IPS-20b (cell line): Measurements from ENCODE around the gene ABCG8.

Experiments
- H3K27ac ChIP-seq: one replicate; pipeline ENCODE4 v1.5.1; 2013; ENCODE audit warnings: low read length
- H3K27me3 ChIP-seq: 2 replicates; pipeline ENCODE4 v1.6.1; 2013; ENCODE audit warnings: mild to moderate bottlenecking, low read length, inconsistent platforms; ENCODE audit not compliant: insufficient read depth
- H3K36me3 ChIP-seq: 2 replicates; pipeline ENCODE4 v1.6.1; 2013; ENCODE audit warnings: low read depth, mild to moderate bottlenecking, inconsistent platforms, low read length, moderate library complexity; ENCODE audit not compliant: insufficient read depth
- H3K4me1 ChIP-seq: 2 replicates; pipeline ENCODE4 v1.6.1; 2013; ENCODE audit warnings: mild to moderate bottlenecking, control low read depth, inconsistent platforms, low read length, moderate library complexity; ENCODE audit not compliant: insufficient read depth
- H3K4me3 ChIP-seq: 2 replicates; pipeline ENCODE4 v1.5.1; 2013; ENCODE audit warnings: mild to moderate bottlenecking, low read length, inconsistent platforms
- H3K9ac ChIP-seq: 2 replicates; pipeline ENCODE4 v1.6.1; 2013; ENCODE audit warnings: low read depth, mild to moderate bottlenecking, inconsistent platforms, low read length, moderate library complexity
- H3K9me3 ChIP-seq: 2 replicates; pipeline ENCODE4 v1.6.1; 2013; ENCODE audit warnings: mild to moderate bottlenecking, low read depth, low read length, inconsistent platforms; ENCODE audit not compliant: insufficient read depth

The ABCG8 gene

DNA sequence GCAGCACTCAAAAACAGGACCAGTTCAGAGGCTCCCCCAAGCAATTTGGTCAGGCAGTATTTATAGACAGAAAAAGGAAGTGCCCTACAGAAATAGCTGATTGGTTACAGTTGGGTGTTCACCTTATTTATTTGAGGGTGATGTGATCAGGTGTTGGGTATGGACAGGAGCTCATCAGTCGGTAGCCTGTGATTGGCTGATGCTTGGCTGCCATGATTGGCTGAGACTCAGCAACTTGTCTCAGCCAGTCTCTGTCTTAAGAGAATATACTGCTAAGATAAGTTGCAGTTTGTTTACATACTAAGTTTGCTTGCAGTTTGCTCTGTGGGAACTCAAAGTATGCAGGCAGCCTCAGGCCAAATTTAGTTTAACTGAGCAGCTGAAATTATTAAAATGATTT is 9.4 kb downstream of the ABCG8 start:
- Histone ChIP-seq H3K4me3 (no peak overlapping the region), H3K9me3 (no peaks in the 10 kb centered on the region), H3K27ac (no peak overlapping the region), H3K27me3 (no peaks in the 10 kb centered on the region), H3K36me3 (no peaks in the 10 kb centered on the region), H3K4me1 (no peaks in the 10 kb centered on the region), H3K9ac (no peak overlapping the region)

DNA sequence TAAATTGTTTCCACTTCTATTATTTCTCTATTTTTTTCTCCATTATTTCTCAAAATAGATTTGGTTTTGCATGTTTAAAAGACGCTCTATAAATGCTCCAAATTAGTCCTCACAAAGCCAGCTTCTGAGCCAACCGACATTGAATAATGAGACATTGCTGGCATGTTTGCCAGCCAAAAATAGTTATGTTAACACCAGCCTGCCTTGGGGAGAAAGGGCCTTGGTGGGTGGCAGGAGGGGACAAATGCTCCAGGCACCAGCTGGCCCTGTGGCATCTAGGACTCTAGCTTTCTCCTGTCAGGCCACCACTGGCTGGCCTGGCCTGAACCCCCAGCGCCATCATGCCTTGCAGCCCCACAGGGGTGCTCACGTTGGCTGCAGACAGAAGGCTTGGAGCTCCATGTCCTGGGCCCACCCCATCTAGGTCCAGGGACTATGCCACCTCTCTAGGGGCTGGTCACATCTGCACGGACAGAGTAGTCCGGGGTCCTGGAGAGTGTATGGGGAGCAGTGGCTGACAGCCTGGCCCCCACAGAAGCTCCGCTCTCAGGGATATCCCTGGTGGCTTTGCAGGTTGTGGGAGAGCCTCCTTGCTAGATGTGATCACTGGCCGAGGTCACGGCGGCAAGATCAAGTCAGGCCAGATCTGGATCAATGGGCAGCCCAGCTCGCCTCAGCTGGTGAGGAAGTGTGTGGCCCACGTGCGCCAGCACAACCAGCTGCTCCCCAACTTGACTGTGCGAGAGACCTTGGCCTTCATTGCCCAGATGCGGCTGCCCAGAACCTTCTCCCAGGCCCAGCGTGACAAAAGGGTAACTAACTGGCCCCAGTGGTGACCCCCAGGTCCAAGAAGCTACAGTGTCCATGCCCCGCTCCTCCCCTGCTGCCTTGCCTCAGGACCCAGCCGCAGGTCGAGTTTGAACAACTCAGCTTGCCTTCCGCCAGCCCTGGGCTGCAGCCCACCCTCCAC is 12.5 kb downstream of the ABCG8 start:
- no peak overlapping the region for H3K9ac ChIP-seq
- no peaks in the 10 kb centered on the region for H3K36me3 ChIP-seq
- H3K27me3 ChIP-seq: peaks cover 12% of the 10 kb centered on the region; the same call in 1 of the 2 replicates
- H3K27ac ChIP-seq: no peak overlapping the region
- no peak overlapping the region for H3K4me3 ChIP-seq
- no peaks in the 10 kb centered on the region for H3K9me3 ChIP-seq
- no peaks in the 10 kb centered on the region for H3K4me1 ChIP-seq

DNA sequence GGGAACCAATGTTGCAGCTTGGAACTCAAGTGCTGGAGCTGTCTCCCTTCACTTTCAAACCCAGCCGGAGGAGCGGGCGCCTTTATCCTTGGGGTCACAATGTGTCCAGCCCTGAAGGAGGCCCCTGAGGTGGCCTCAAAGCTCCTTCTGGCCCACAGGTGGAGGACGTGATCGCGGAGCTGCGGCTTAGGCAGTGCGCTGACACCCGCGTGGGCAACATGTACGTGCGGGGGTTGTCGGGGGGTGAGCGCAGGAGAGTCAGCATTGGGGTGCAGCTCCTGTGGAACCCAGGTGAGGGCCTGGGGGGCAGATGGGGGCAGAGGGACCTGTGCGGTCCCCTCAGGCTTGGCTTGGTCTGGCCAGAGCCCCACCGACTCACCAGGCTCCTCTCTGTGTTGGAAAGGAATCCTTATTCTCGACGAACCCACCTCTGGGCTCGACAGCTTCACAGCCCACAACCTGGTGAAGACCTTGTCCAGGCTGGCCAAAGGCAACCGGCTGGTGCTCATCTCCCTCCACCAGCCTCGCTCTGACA is 13.5 kb downstream of the ABCG8 start:
- Histone ChIP-seq H3K4me3 (no peak overlapping the region), H3K27ac (no peak overlapping the region)

GRCh38 chr2:43853141-43854081 is 14.6 kb downstream of the ABCG8 start:
- Histone ChIP-seq H3K27ac (no peak overlapping the region), H3K4me3 (no peak overlapping the region), H3K9ac (no peak overlapping the region), H3K27me3 (peaks cover 33% of the 10 kb centered on the region), H3K36me3 (no peaks in the 10 kb centered on the region), H3K4me1 (no peaks in the 10 kb centered on the region), H3K9me3 (no peaks in the 10 kb centered on the region)

More for the DNA sequence above, 13.5 kb downstream of the ABCG8 start:
- Histone ChIP-seq H3K4me1 (no peaks in the 10 kb centered on the region), H3K36me3 (no peaks in the 10 kb centered on the region), H3K27me3 (peaks cover 22% of the 10 kb centered on the region), H3K9ac (no peak overlapping the region), H3K9me3 (no peaks in the 10 kb centered on the region)

DNA sequence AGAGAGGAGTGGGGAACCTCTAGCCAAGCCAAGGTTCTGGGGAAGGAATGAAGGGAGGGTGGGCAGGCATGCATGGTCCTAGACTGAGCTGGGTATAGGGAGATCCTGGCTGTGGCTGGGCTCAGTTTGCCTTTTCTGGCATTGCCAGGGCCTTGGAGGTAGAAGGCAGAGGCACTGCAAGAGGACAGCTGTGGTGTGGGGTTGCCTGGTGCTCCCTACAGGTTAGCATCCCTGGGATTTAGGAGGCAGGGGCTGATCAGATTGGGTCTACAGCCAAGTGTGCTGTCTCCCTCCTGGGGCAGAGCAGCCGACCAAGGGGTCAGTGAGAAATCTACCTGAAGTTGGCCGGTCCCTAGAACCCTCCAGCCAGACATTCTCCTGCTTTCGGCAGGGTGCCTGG is 15.9 kb downstream of the ABCG8 start:
- Histone ChIP-seq H3K9ac (no peak overlapping the region), H3K4me1 (no peaks in the 10 kb centered on the region), H3K4me3 (no peak overlapping the region), H3K9me3 (no peaks in the 10 kb centered on the region), H3K36me3 (no peaks in the 10 kb centered on the region), H3K27me3 (peaks cover 46% of the 10 kb centered on the region), H3K27ac (no peak overlapping the region)

DNA sequence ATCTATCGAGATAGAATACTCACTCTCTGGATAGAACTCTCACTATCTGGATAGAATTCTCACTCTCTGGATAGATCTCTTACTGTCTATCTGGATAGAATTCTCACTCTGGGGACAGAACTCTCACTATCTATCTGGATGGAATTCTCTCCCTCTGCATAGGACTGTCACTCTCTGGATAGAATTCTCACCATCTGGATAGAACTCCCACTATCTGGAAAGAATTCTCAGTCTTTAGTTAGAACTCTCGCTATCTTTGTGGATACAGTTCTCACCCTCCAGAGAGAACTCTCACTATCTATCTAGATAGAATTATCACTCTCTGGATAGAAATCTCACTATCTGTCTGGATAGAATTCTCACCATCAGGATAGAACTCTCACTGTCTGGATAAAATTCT is 16.5 kb downstream of the ABCG8 start:
- H3K9ac ChIP-seq: no peak overlapping the region
- no peaks in the 10 kb centered on the region for H3K4me1 ChIP-seq
- no peaks in the 10 kb centered on the region for H3K9me3 ChIP-seq
- peaks cover 46% of the 10 kb centered on the region for H3K27me3 ChIP-seq
- H3K4me3 ChIP-seq: no peak overlapping the region
- no peak overlapping the region for H3K27ac ChIP-seq
- no peaks in the 10 kb centered on the region for H3K36me3 ChIP-seq

DNA sequence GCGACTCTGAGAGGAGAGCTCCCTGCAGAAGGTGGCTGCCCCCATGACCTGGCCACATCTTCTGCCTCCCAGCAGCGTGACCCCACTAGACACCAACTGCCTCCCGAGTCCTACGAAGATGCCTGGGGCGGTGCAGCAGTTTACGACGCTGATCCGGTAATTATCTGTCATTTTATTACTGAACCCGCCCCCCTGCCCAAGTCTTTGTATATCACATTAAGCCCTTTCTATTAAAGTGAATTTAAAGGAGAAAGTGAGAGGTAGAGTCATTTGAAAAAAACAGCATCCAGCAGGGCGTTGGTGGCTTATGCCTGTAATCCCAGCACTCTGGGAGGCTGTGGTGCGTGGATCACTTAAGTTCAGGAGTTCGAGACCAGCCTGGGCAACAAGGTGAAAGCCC is 33.4 kb downstream of the ABCG8 start:
- H3K4me1 ChIP-seq: no peaks in the 10 kb centered on the region
- H3K9me3 ChIP-seq: no peaks in the 10 kb centered on the region
- H3K27me3 ChIP-seq: peaks cover 45% of the 10 kb centered on the region
- H3K27ac ChIP-seq: no peak overlapping the region
- H3K4me3 ChIP-seq: no peak overlapping the region
- no peak overlapping the region for H3K9ac ChIP-seq
- H3K36me3 ChIP-seq: no peaks in the 10 kb centered on the region

- Histone ChIP-seq H3K36me3 (no peaks in the 10 kb centered on the region), H3K27me3 (peaks cover 21% of the 10 kb centered on the region), H3K9ac (no peak overlapping the region), H3K4me1 (no peaks in the 10 kb centered on the region), H3K27ac (no peak overlapping the region), H3K4me3 (no peak overlapping the region), H3K9me3 (no peaks in the 10 kb centered on the region)
These were observed 36.1 kb downstream of the ABCG8 start for GRCh38 chr2:43874776-43875451.

DNA sequence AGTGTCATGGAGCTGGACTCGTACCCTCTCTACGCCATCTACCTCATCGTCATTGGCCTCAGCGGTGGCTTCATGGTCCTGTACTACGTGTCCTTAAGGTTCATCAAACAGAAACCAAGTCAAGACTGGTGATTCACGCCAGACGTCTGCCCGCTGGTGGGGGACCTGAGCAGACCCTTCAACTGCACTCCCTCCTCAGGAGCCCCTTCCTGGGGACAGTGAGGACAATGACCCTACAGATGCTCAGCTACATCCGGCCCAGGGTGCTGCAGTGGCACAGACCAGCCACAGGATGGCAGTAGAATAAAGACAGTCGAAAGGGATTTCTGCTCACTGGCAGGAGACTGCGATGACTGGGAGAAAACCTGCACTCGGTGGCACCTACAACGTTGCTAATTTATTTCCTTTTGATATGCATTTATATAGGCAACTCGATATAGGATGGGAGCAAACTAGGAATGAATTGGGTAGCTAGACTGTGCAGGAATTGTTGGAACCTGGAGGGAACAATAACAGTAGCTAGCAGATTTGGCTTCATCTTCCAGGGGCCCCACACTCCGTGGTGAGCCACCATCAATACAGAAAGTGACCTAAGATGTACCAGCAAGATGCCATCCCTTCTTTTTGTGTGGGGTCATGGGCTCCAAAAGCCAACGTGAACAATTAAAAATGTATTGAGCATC is 39.2 kb downstream of the ABCG8 start:
- Histone ChIP-seq H3K4me1 (no peaks in the 10 kb centered on the region), H3K36me3 (no peaks in the 10 kb centered on the region), H3K27me3 (no peaks in the 10 kb centered on the region), H3K9me3 (no peaks in the 10 kb centered on the region), H3K4me3 (no peak overlapping the region), H3K9ac (no peak overlapping the region), H3K27ac (no peak overlapping the region)

GRCh38 chr2:43879261-43879660 is 40.5 kb downstream of the ABCG8 start:
- H3K36me3 ChIP-seq: no peaks in the 10 kb centered on the region
- no peaks in the 10 kb centered on the region for H3K4me1 ChIP-seq
- no peaks in the 10 kb centered on the region for H3K27me3 ChIP-seq
- H3K27ac ChIP-seq: no peak overlapping the region
- no peak overlapping the region for H3K4me3 ChIP-seq
- H3K9me3 ChIP-seq: no peaks in the 10 kb centered on the region
- H3K9ac ChIP-seq: no peak overlapping the region

GRCh38 chr2:43880471-43880870 is 41.7 kb downstream of the ABCG8 start:
- H3K27me3 ChIP-seq: no peaks in the 10 kb centered on the region
- H3K4me1 ChIP-seq: no peaks in the 10 kb centered on the region
- H3K9me3 ChIP-seq: no peaks in the 10 kb centered on the region
- H3K9ac ChIP-seq: no peak overlapping the region
- H3K27ac ChIP-seq: no peak overlapping the region
- H3K36me3 ChIP-seq: no peaks in the 10 kb centered on the region; the same call in 1 of the 2 replicates
- no peak overlapping the region for H3K4me3 ChIP-seq
